GM23338 (cell line): ENCODE measurements around the gene TGFBRAP1. TPM values are rescaled to one million over a fixed set of nuclear protein-coding genes. Genes with fewer than 3 reads are reported as not detected.

Source experiments
- ATAC-seq: fragments of 200-7000 bp; cut with Tn5 transposase; 3 replicates; pipeline ENCODE4 v1.9.1; 2020
- DNase-seq: peaks from one replicate; pipeline ENCODE4 v3.0.0-alpha.2; 2015; ENCODE audit warnings: low spot score
- H2AFZ ChIP-seq: fragments of 200-600 bp; sonication (generic); 2 replicates; pipeline ENCODE4 v1.8.0; 2016; ENCODE audit warnings: antibody characterized with exemption, mild to moderate bottlenecking, moderate library complexity
- H3F3A ChIP-seq: fragments of 200-600 bp; sonication (generic); replicated peaks from 2 replicates; pipeline ENCODE4 v1.8.0; 2017; ENCODE audit warnings: antibody characterized with exemption, mixed run types, low read depth
- H3K27ac ChIP-seq: fragments of 200-600 bp; sonication (generic); 2 replicates; pipeline ENCODE4 v1.6.1; 2016; ENCODE audit warnings: low read depth
- H3K27me3 ChIP-seq: fragments of 200-600 bp; sonication (generic); 2 replicates; pipeline ENCODE4 v1.8.0; 2016; ENCODE audit warnings: mild to moderate bottlenecking, mixed run types, moderate library complexity; ENCODE audit not compliant: insufficient read depth
- H3K36me3 ChIP-seq: fragments of 200-600 bp; sonication (generic); 2 replicates; pipeline ENCODE4 v1.8.0; 2016; ENCODE audit warnings: mild to moderate bottlenecking; ENCODE audit not compliant: insufficient read depth
- H3K4me1 ChIP-seq: fragments of 200-600 bp; sonication (generic); 2 replicates; pipeline ENCODE4 v1.8.0; 2016; ENCODE audit warnings: mild to moderate bottlenecking, moderate library complexity; ENCODE audit not compliant: insufficient read depth
- H3K4me2 ChIP-seq: fragments of 200-600 bp; sonication (generic); 2 replicates; pipeline ENCODE4 v1.7.1; 2017; ENCODE audit warnings: mixed run types
- H3K4me3 ChIP-seq: fragments of 200-600 bp; sonication (generic); 2 replicates; pipeline ENCODE4 v1.6.1; 2016; ENCODE audit warnings: mixed run types
- H3K79me2 ChIP-seq: fragments of 200-600 bp; sonication (generic); replicated peaks from 2 replicates; pipeline ENCODE4 v1.8.0; 2017; ENCODE audit warnings: mild to moderate bottlenecking; ENCODE audit not compliant: insufficient read depth
- H3K9me2 ChIP-seq: fragments of 200-600 bp; sonication (generic); 2 replicates; pipeline ENCODE4 v1.8.0; 2017; ENCODE audit not compliant: insufficient read depth
- H4K20me1 ChIP-seq: fragments of 200-600 bp; sonication (generic); replicated peaks from 2 replicates; pipeline ENCODE4 v1.8.0; 2017; ENCODE audit warnings: mild to moderate bottlenecking; ENCODE audit not compliant: insufficient read depth
- H3K27ac Mint-ChIP-seq: 2 replicates; pipeline ENCODE4 v1.8.0; 2020; ENCODE audit warnings: inconsistent platforms, mild to moderate bottlenecking, moderate library complexity, mixed read lengths
- H3K27me3 Mint-ChIP-seq: 3 replicates; pipeline ENCODE4 v1.8.0; 2022; ENCODE audit warnings: low read depth, mild to moderate bottlenecking, moderate library complexity, mixed read lengths, inconsistent platforms; ENCODE audit not compliant: insufficient read depth, poor library complexity
- H3K36me3 Mint-ChIP-seq: 3 replicates; pipeline ENCODE4 v1.8.0; 2021; ENCODE audit warnings: low read depth, mild to moderate bottlenecking, inconsistent platforms, moderate library complexity, mixed read lengths
- H3K4me1 Mint-ChIP-seq: 3 replicates; pipeline ENCODE4 v1.8.0; 2020; ENCODE audit warnings: mild to moderate bottlenecking, inconsistent platforms, mixed read lengths
- H3K4me3 Mint-ChIP-seq: 3 replicates; pipeline ENCODE4 v1.8.0; 2021; ENCODE audit warnings: moderate library complexity, mild to moderate bottlenecking, inconsistent platforms, mixed read lengths
- H3K9me3 Mint-ChIP-seq: 3 replicates; pipeline ENCODE4 v1.8.0; 2020; ENCODE audit warnings: moderate library complexity, mild to moderate bottlenecking, inconsistent platforms, mixed read lengths
- CREB1 ChIP-seq: fragments of 250-450 bp; sonication (Bioruptor Pico); IDR thresholded peaks from 2 replicates; pipeline ENCODE4 v1.5.0; 2020; ENCODE audit warnings: low read depth, mild to moderate bottlenecking, moderate library complexity
- CTCF ChIP-seq, 2 experiments: fragments of 200-600 bp in 1 of 2; sonication (generic) in 1 of 2; conservative IDR thresholded peaks; 2 replicates each; pipeline versions ENCODE4 v1.5.1 to v1.6.1; 2016 to 2017; ENCODE audit warnings: antibody characterized with exemption in 2 of 2, low read depth in 2 of 2, mild to moderate bottlenecking in 2 of 2, moderate library complexity in 1 of 2
- EZH2 ChIP-seq: fragments of 200-600 bp; sonication (generic); IDR thresholded peaks from one replicate; pipeline ENCODE4 v1.8.0; 2017; ENCODE audit warnings: antibody characterized with exemption, mild to moderate bottlenecking, low read depth; ENCODE audit not compliant: unreplicated experiment
- EZH2phosphoT487 ChIP-seq: fragments of 200-600 bp; sonication (generic); IDR thresholded peaks from one replicate; pipeline ENCODE4 v1.8.1; 2018; ENCODE audit warnings: antibody characterized with exemption; ENCODE audit not compliant: unreplicated experiment
- JUNB ChIP-seq: IDR thresholded peaks from one replicate; pipeline ENCODE4 v1.6.1; 2016; ENCODE audit warnings: antibody characterized with exemption; ENCODE audit not compliant: unreplicated experiment
- NANOG ChIP-seq: IDR thresholded peaks from 2 replicates; pipeline ENCODE4 v1.6.1; 2016; ENCODE audit warnings: antibody characterized with exemption, borderline replicate concordance
- POLR2AphosphoS5 ChIP-seq: IDR thresholded peaks from 2 replicates; pipeline ENCODE4 v1.6.1; 2016; ENCODE audit warnings: antibody characterized with exemption, low read depth
- STAT1 ChIP-seq: IDR thresholded peaks from one replicate; pipeline ENCODE4 v1.6.1; 2016; ENCODE audit warnings: antibody characterized with exemption; ENCODE audit not compliant: unreplicated experiment
- ZNF331 ChIP-seq: fragments of 250-450 bp; sonication (Bioruptor Pico); IDR thresholded peaks from 2 replicates; pipeline ENCODE4 v1.5.0; 2020; ENCODE audit warnings: low read depth, mild to moderate bottlenecking, moderate library complexity
- ZNF462 ChIP-seq: fragments of 250-450 bp; sonication (Bioruptor Pico); IDR thresholded peaks from 2 replicates; pipeline ENCODE4 v1.5.0; 2020; ENCODE audit warnings: mild to moderate bottlenecking, moderate library complexity
- polyA plus RNA-seq: library from polyadenylated mRNA; unstranded; fragments of >200 nt; fragmentation: Nextera tagmentation; extraction: Ambion mirVana; gene quantifications from 2 replicates; pipeline ENCODE4 v1.2.1, GENCODE V29; 2016
- total RNA-seq: library from RNA; depleted of rRNA; stranded (reverse); fragments of >200 nt; shearing (Covaris generic); gene quantifications from 2 replicates; pipeline ENCODE4 v1.2.3, GENCODE V29; 2014

Gene TGFBRAP1
- total and polyA plus RNA-seq, 2 experiments from 2014 or later = 6.3 to 23.5 TPM

- TF ChIP-seq ZNF462 (no peak), NANOG (no peak), EZH2phosphoT487 (no peak), JUNB (no peak), STAT1 (no peak), CTCF (conservative IDR thresholded peaks at IDR 0.05; ENCODE audit: low read depth in 2 of 2) (no peak), POLR2AphosphoS5 (no peak)
Observed at GRCh38 chr2:105241443-105241842, 88.1 kb downstream of the TGFBRAP1 start, which contains the start of gene GPR45 (continued).

- H3K4me3 Mint-ChIP-seq = no peak overlapping the region
- H3K27me3 ChIP-seq = 0 out of 2 replicates have a peak, but pooled peaks cover 5% of the 10 kb centered on the region
- peaks cover 5% of the 10 kb centered on the region; the same call in 1 of the 2 replicates for H3K4me1 ChIP-seq
- no peaks in the 10 kb centered on the region; the same call in 2 of the 3 replicates for H3K36me3 Mint-ChIP-seq
- H3K27ac Mint-ChIP-seq = no peak overlapping the region
- no peaks in the 10 kb centered on the region for H3F3A ChIP-seq
- H3K27ac ChIP-seq = no peak overlapping the region
- peaks cover 7% of the 10 kb centered on the region for H3K27me3 Mint-ChIP-seq
- no peaks in the 10 kb centered on the region for H3K79me2 ChIP-seq
- DNase-seq = no peak
- no peak for ATAC-seq
- H3K9me3 Mint-ChIP-seq = no peaks in the 10 kb centered on the region; the same call in 1 of the 3 replicates
- H3K36me3 ChIP-seq = no peaks in the 10 kb centered on the region
- H3K9me2 ChIP-seq = no peaks in the 10 kb centered on the region
- no peak overlapping the region for H2AFZ ChIP-seq
- H3K4me1 Mint-ChIP-seq = peaks cover 22% of the 10 kb centered on the region
- H3K4me3 ChIP-seq = no peak overlapping the region
- H3K4me2 ChIP-seq = no peak overlapping the region
- no peaks in the 10 kb centered on the region for H4K20me1 ChIP-seq
- no peak for TF ChIP-seq CREB1
- TF ChIP-seq EZH2 = no peak
- TF ChIP-seq POLR2AphosphoS5 = no peak
- no peak for TF ChIP-seq ZNF331 (CRISPR knock-in tag)
- TF ChIP-seq NANOG = no peak
- no peak for TF ChIP-seq CTCF (conservative IDR thresholded peaks at IDR 0.05; ENCODE audit: low read depth in 2 of 2)
Observed at GRCh38 chr2:105239924-105240323, 89.6 kb downstream of the TGFBRAP1 start.
